K562 (cell line): Measurements from ENCODE around the gene MRPS15. TPM values are rescaled to one million over a fixed set of nuclear protein-coding genes. Genes with fewer than 3 reads are reported as not detected.

Experiments
- ARID2 ChIP-seq: fragments of 450-650 bp; IDR thresholded peaks from 2 replicates; pipeline ENCODE4 v1.6.1; 2017; ENCODE audit warnings: antibody characterized with exemption, mild to moderate bottlenecking
- C11orf30 ChIP-seq: fragments of 450-650 bp; IDR thresholded peaks from 2 replicates; pipeline ENCODE4 v1.6.1; 2016; ENCODE audit warnings: low read depth, mild to moderate bottlenecking
- EP400 ChIP-seq: fragments of 450-650 bp; IDR thresholded peaks from 2 replicates; pipeline ENCODE4 v1.6.1; 2017; ENCODE audit warnings: antibody characterized with exemption, mild to moderate bottlenecking, moderate library complexity
- GATA2 ChIP-seq: sonication (generic); formaldehyde crosslinking; IDR thresholded peaks from 2 replicates; pipeline ENCODE4 v1.4.0; 2020; ENCODE audit warnings: mild to moderate bottlenecking, missing genetic modification reagents
- HMGXB4 ChIP-seq: sonication (generic); formaldehyde crosslinking; IDR thresholded peaks from 2 replicates; pipeline ENCODE4 v1.8.1; 2023; ENCODE audit warnings: mild to moderate bottlenecking, missing genetic modification reagents
- KDM4B ChIP-seq, 2 experiments: fragments of 450-650 bp in 1 of 2; sonication (generic) in 1 of 2; IDR thresholded peaks; 2 replicates each; pipeline ENCODE4 v1.6.1; 2016 to 2017; ENCODE audit warnings: borderline replicate concordance in 2 of 2, antibody characterized with exemption in 1 of 2, low read depth in 1 of 2, mild to moderate bottlenecking in 1 of 2
- MNT ChIP-seq, 2 experiments: fragments of 450-650 bp; conservative IDR thresholded peaks; 2 replicates each; pipeline ENCODE4 v1.6.1; 2017; ENCODE audit warnings: mild to moderate bottlenecking in 2 of 2, moderate library complexity in 2 of 2
- MTA1 ChIP-seq: fragments of 450-650 bp; IDR thresholded peaks from 2 replicates; pipeline ENCODE4 v1.6.1; 2017; ENCODE audit warnings: borderline replicate concordance
- NFATC3 ChIP-seq: fragments of 450-650 bp; IDR thresholded peaks from 2 replicates; pipeline ENCODE4 v1.6.1; 2017; ENCODE audit warnings: mild to moderate bottlenecking
- POLR2AphosphoS5 ChIP-seq: IDR thresholded peaks from 2 replicates; pipeline ENCODE4 v1.6.1; 2011; ENCODE audit warnings: mild to moderate bottlenecking, low read depth, low read length, moderate library complexity; ENCODE audit not compliant: control insufficient read depth, insufficient read depth
- PTBP1 ChIP-seq: fragments of 200-400 bp; formaldehyde crosslinking; IDR thresholded peaks from 2 replicates; pipeline ENCODE4 v1.6.1; 2017; ENCODE audit warnings: low read depth, low read length
- PYGO2 ChIP-seq: fragments of 450-650 bp; IDR thresholded peaks from 2 replicates; pipeline ENCODE4 v1.6.1; 2016; ENCODE audit warnings: mild to moderate bottlenecking, missing genetic modification characterization, moderate library complexity, missing compliant biosample characterization
- SIX5 ChIP-seq, 2 experiments: IDR thresholded peaks; 2 replicates each; pipeline ENCODE4 v1.6.1; 2011; ENCODE audit warnings: low read length in 2 of 2, borderline replicate concordance in 1 of 2, low read depth in 1 of 2, mild to moderate bottlenecking in 1 of 2, moderate library complexity in 1 of 2; ENCODE audit not compliant: insufficient read depth in 1 of 2
- SMARCA5 ChIP-seq: fragments of 450-650 bp; IDR thresholded peaks from 2 replicates; pipeline ENCODE4 v1.6.1; 2016
- SRSF7 ChIP-seq: fragments of 200-400 bp; formaldehyde crosslinking; optimal IDR thresholded peaks from 2 replicates; pipeline ENCODE3; 2017; ENCODE audit warnings: mild to moderate bottlenecking, low read depth, low read length
- SRSF9 ChIP-seq: fragments of 200-400 bp; formaldehyde crosslinking; IDR thresholded peaks from 2 replicates; pipeline ENCODE4 v1.6.1; 2017; ENCODE audit warnings: low read depth, low read length, borderline replicate concordance
- TAF15 ChIP-seq: fragments of 200-400 bp; formaldehyde crosslinking; IDR thresholded peaks from 2 replicates; pipeline ENCODE4 v1.6.1; 2017; ENCODE audit warnings: mild to moderate bottlenecking, low read depth, low read length, moderate library complexity
- TEAD1 ChIP-seq, 2 experiments: fragments of 450-650 bp in 1 of 2; sonication (generic) in 1 of 2; formaldehyde crosslinking; IDR thresholded peaks; 2 replicates each; pipeline versions ENCODE4 v1.4.0 to v1.8.0; 2020 to 2022; ENCODE audit warnings: mild to moderate bottlenecking in 2 of 2, missing genetic modification reagents in 1 of 2
- TRIM28 ChIP-seq: fragments of 450-650 bp; IDR thresholded peaks from 2 replicates; pipeline ENCODE4 v1.6.1; 2017
- ZNF174 ChIP-seq: fragments of 250-450 bp; sonication (Bioruptor Pico); IDR thresholded peaks from 2 replicates; pipeline ENCODE4 v1.4.0; 2020; ENCODE audit warnings: mild to moderate bottlenecking
- ZNF197 ChIP-seq: fragments of 200-800 bp; sonication (Bioruptor generic); IDR thresholded peaks from 2 replicates; pipeline ENCODE4 v1.6.1; 2016; ENCODE audit warnings: low read depth, missing genetic modification characterization, missing compliant biosample characterization
- ZNF57 ChIP-seq: fragments of 450-650 bp; formaldehyde crosslinking; IDR thresholded peaks from 2 replicates; pipeline ENCODE4 v1.4.0; 2020; ENCODE audit warnings: mild to moderate bottlenecking, moderate library complexity
- ZNF639 ChIP-seq, 2 experiments: fragments of 200-800 bp in 1 of 2; sonication (Bioruptor generic) in 1 of 2; sonication (generic) in 1 of 2; formaldehyde crosslinking in 1 of 2; IDR thresholded peaks in 1 of 2; conservative IDR thresholded peaks in 1 of 2; 2 replicates each; pipeline versions ENCODE4 v1.5.0 to v1.6.1; 2016 to 2020; ENCODE audit warnings: missing compliant biosample characterization in 1 of 2, missing genetic modification characterization in 1 of 2, missing genetic modification reagents in 1 of 2
- ZNF696 ChIP-seq: fragments of 250-450 bp; sonication (Bioruptor Pico); conservative IDR thresholded peaks from 2 replicates; pipeline ENCODE4 v1.4.0; 2020; ENCODE audit warnings: mild to moderate bottlenecking, moderate library complexity
- polyA plus RNA-seq, 8 experiments: library from polyadenylated mRNA; depleted of rRNA in 4 of 8; stranded (reverse) in 5 of 8; unstranded in 3 of 8; fragments of >200 nt; fragmentation: Nextera tagmentation in 2 of 8; fragmentation: Illumina TruSeq in 1 of 8; extraction: Ambion mirVana in 2 of 8; extraction: Trizol in 1 of 8; gene quantifications; 2 replicates each; pipeline versions ENCODE4 v1.2.1 to v1.2.3, GENCODE V29; 2011 to 2014; ENCODE audit warnings: inconsistent platforms in 1 of 8, missing spikeins in 1 of 8
- total RNA-seq, 7 experiments: library from RNA; depleted of rRNA in 6 of 7; stranded (reverse); fragments of >200 nt in 6 of 7; fragmentation: Illumina TruSeq in 2 of 7; extraction: Trizol in 2 of 7; gene quantifications; 2 replicates each; pipeline versions ENCODE4 v1.2.1 to v1.2.3, GENCODE V29; 2011 to 2021; ENCODE audit warnings: low replicate concordance in 1 of 7

The MRPS15 gene
- total and polyA plus RNA-seq, 9 of the 15 experiments (the other 6 are each of a cell fraction or from before 2014, with no cell fraction given) = 62.9 to 286 (median 149) TPM

- TF ChIP-seq NFATC3 (no peak; the same call in 1 of the 2 replicates), ZNF696 (CRISPR knock-in tag) (no peak), GATA2 (CRISPR knock-in tag) (peak; percentile 75; the same call in 1 of the 2 replicates), MTA1 (peak; percentile 79; the same call in 1 of the 2 replicates), ZNF197 (CRISPR knock-in tag) (no peak), SRSF9 (no peak), MNT (conservative IDR thresholded peaks at IDR 0.05) (peak in 1 of 2 experiments; percentile 20; a peak in 1 of 4 replicates), EP400 (peak; percentile 26; the same call in 1 of the 2 replicates), TRIM28 (no peak), ZNF174 (no peak), PYGO2 (tag) (no peak), SRSF7 (no peak), TAF15 (no peak), ZNF57 (CRISPR knock-in tag) (no peak), KDM4B (IDR thresholded peaks at IDR 0.05; ENCODE audit: borderline replicate concordance in 2 of 2, low read depth in 1 of 2) (no peak), SMARCA5 (peak; percentile 80; the same call in 1 of the 2 replicates), PTBP1 (no peak), HMGXB4 (CRISPR knock-in tag) (no peak), C11orf30 (peak; percentile 53; the same call in 1 of the 2 replicates), ZNF639 (CRISPR knock-in tag; conservative IDR thresholded peaks at IDR 0.05 in 1 of 2, IDR thresholded peaks at IDR 0.05 in 1 of 2) (no peak), TEAD1 (CRISPR knock-in tag; IDR thresholded peaks at IDR 0.05) (0 out of 4 replicates have a peak, but pooled peaks of 1 of the 2 experiments have one; percentile 23), SIX5 (IDR thresholded peaks at IDR 0.05; ENCODE audit: borderline replicate concordance in 1 of 2, insufficient read depth in 1 of 2, low read depth in 1 of 2, low read length in 2 of 2) (no peak), POLR2AphosphoS5 (no peak), ARID2 (no peak)
Measured at GRCh38 chr1:36448530-36449056, 15.6 kb downstream of the MRPS15 start (continued).
